K562 (cell line): ENCODE measurements around the gene SURF4. TPM values are rescaled to one million over a fixed set of nuclear protein-coding genes. Genes with fewer than 3 reads are reported as not detected.
A peak's percentile ranks its signal among the peaks of the same experiment; 100 is the strongest.

Experiments
- BHLHE40 ChIP-seq: IDR thresholded peaks from 2 replicates; pipeline ENCODE4 v1.6.1; 2011; ENCODE audit warnings: low read length, improper control_type of control experiment
- FOXK1 ChIP-seq: sonication (generic); formaldehyde crosslinking; IDR thresholded peaks from 2 replicates; pipeline ENCODE4 v1.8.0; 2022; ENCODE audit warnings: missing genetic modification reagents, mild to moderate bottlenecking, borderline replicate concordance
- HMGN3 ChIP-seq: IDR thresholded peaks from 2 replicates; pipeline ENCODE4 v1.6.1; 2011; ENCODE audit warnings: borderline replicate concordance, low read depth, mild to moderate bottlenecking, mixed read lengths, low read length; ENCODE audit not compliant: insufficient read length; ENCODE audit errors: extremely low read depth
- KAT8 ChIP-seq: fragments of 450-650 bp; IDR thresholded peaks from 2 replicates; pipeline ENCODE4 v1.6.1; 2016; ENCODE audit warnings: low read depth, mild to moderate bottlenecking
- PHF8 ChIP-seq: fragments of 200-600 bp; sonication (generic); IDR thresholded peaks from 2 replicates; pipeline ENCODE4 v1.6.1; 2012; ENCODE audit warnings: mixed run types, mild to moderate bottlenecking, inconsistent platforms, low read length, moderate library complexity, borderline replicate concordance
- PHTF2 ChIP-seq: fragments of 250-450 bp; sonication (Bioruptor Pico); IDR thresholded peaks from 2 replicates; pipeline ENCODE4 v1.5.0; 2021; ENCODE audit warnings: mild to moderate bottlenecking
- POLR2G ChIP-seq: fragments of 200-400 bp; formaldehyde crosslinking; IDR thresholded peaks from 2 replicates; pipeline ENCODE4 v1.6.1; 2017; ENCODE audit warnings: low read depth, mild to moderate bottlenecking, antibody characterized with exemption, low read length, moderate library complexity
- RB1 ChIP-seq: fragments of 450-650 bp; IDR thresholded peaks from 2 replicates; pipeline ENCODE4 v1.6.1; 2017; ENCODE audit warnings: low read depth, mild to moderate bottlenecking
- RFX1 ChIP-seq: fragments of 450-650 bp; IDR thresholded peaks from 2 replicates; pipeline ENCODE4 v1.6.1; 2016; ENCODE audit warnings: mild to moderate bottlenecking, moderate library complexity
- SP1 ChIP-seq: sonication (generic); formaldehyde crosslinking; IDR thresholded peaks from 2 replicates; pipeline ENCODE4 v1.8.1; 2022; ENCODE audit warnings: mild to moderate bottlenecking, missing genetic modification reagents
- THRA ChIP-seq: fragments of 450-650 bp; IDR thresholded peaks from 2 replicates; pipeline ENCODE4 v1.6.1; 2017; ENCODE audit warnings: mild to moderate bottlenecking, moderate library complexity
- UBTF ChIP-seq, 2 experiments: IDR thresholded peaks; 2 replicates each; pipeline ENCODE4 v1.6.1; 2012; ENCODE audit warnings: improper control_type of control experiment in 2 of 2, low read depth in 2 of 2, low read length in 2 of 2, borderline replicate concordance in 1 of 2
- WHSC1 ChIP-seq: IDR thresholded peaks from one replicate; pipeline ENCODE4 v1.6.1; 2012; ENCODE audit warnings: low read length, control low read depth, inconsistent platforms
- ZNF165 ChIP-seq: fragments of 250-450 bp; sonication (Bioruptor Pico); IDR thresholded peaks from 2 replicates; pipeline ENCODE4 v1.4.0; 2020; ENCODE audit warnings: borderline replicate concordance
- ZNF398 ChIP-seq: fragments of 250-450 bp; sonication (Bioruptor Pico); IDR thresholded peaks from 2 replicates; pipeline ENCODE4 v1.8.0; 2021; ENCODE audit warnings: moderate library complexity, mild to moderate bottlenecking, inconsistent platforms
- ZNF830 ChIP-seq: fragments of 250-450 bp; sonication (Bioruptor Pico); IDR thresholded peaks from 2 replicates; pipeline ENCODE4 v1.5.0; 2021; ENCODE audit warnings: mild to moderate bottlenecking
- polyA plus RNA-seq, 8 experiments: library from polyadenylated mRNA; depleted of rRNA in 4 of 8; stranded (reverse) in 5 of 8; unstranded in 3 of 8; fragments of >200 nt; fragmentation: Nextera tagmentation in 2 of 8; fragmentation: Illumina TruSeq in 1 of 8; extraction: Ambion mirVana in 2 of 8; extraction: Trizol in 1 of 8; gene quantifications; 2 replicates each; pipeline versions ENCODE4 v1.2.1 to v1.2.3, GENCODE V29; 2011 to 2014; ENCODE audit warnings: inconsistent platforms in 1 of 8, missing spikeins in 1 of 8
- total RNA-seq, 7 experiments: library from RNA; depleted of rRNA in 6 of 7; stranded (reverse); fragments of >200 nt in 6 of 7; fragmentation: Illumina TruSeq in 2 of 7; extraction: Trizol in 2 of 7; gene quantifications; 2 replicates each; pipeline versions ENCODE4 v1.2.1 to v1.2.3, GENCODE V29; 2011 to 2021; ENCODE audit warnings: low replicate concordance in 1 of 7
- TF ChIP-seq, protein P1 (sequence below): sonication (generic); formaldehyde crosslinking; IDR thresholded peaks from 2 replicates; pipeline ENCODE4 v1.8.0; 2022; ENCODE audit warnings: missing genetic modification reagents, mild to moderate bottlenecking, borderline replicate concordance
- TF ChIP-seq, protein P2 (sequence below): sonication (generic); formaldehyde crosslinking; IDR thresholded peaks from 2 replicates; pipeline ENCODE4 v1.8.1; 2023; ENCODE audit warnings: mild to moderate bottlenecking, missing genetic modification reagents

SURF4 gene
- total and polyA plus RNA-seq, 9 of the 15 experiments (the other 6 are each of a cell fraction or from before 2014, with no cell fraction given), result 8.4 to 176 (median 130) TPM

DNA sequence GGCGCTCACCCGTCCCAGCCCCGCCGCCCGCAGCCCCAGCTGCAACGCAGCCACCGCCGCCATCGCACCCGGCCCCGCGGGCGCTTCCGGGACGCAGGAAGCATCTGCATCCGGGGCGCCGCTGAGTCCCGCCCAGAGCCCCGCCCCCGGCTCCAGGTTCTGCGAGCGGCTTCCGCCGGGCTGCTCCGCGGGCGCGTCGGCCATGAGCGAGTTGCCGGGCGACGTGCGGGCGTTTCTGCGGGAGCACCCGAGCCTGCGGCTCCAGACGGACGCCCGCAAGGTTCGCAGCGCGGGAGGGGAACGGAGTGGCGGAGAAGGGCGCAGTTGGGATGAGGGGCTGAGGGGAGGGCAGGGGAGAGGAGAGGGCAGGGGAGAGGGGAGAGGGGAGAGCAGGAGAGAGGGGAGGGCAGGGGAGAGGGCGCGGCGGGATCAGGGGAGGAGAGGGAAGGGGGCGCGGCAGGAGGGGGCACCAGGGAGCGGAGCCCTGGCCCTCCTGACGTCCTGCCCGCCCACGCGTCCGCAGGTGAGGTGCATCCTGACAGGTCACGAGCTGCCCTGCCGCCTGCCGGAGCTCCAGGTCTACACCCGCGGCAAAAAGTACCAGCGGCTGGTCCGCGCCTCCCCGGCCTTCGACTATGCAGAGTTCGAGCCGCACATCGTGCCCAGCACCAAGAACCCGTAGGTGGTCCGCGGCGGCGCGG, 19.3 kb downstream of the SURF4 start, which contains the start of the genes SURF1 and SURF2 (continued):
- TF ChIP-seq HMGN3 (peak; percentile 52), ZNF398 (CRISPR knock-in tag) (no peak), KAT8 (no peak), THRA (no peak), RFX1 (peak; percentile 75), PHF8 (peak; percentile 76; the same call in 1 of the 2 replicates), WHSC1 (no peak), SP1 (CRISPR knock-in tag) (peak; percentile 53; the same call in 1 of the 2 replicates), POLR2G (peak; percentile 92), BHLHE40 (peak; percentile 36; the same call in 1 of the 2 replicates), PHTF2 (CRISPR knock-in tag) (no peak), FOXK1 (CRISPR knock-in tag) (no peak), RB1 (no peak; the same call in 1 of the 2 replicates), ZNF165 (no peak), UBTF (IDR thresholded peaks at IDR 0.05; ENCODE audit: borderline replicate concordance in 1 of 2, low read depth in 2 of 2, low read length in 2 of 2) (no peak), ZNF830 (CRISPR knock-in tag) (no peak)
- TF ChIP-seq, protein P1, sequence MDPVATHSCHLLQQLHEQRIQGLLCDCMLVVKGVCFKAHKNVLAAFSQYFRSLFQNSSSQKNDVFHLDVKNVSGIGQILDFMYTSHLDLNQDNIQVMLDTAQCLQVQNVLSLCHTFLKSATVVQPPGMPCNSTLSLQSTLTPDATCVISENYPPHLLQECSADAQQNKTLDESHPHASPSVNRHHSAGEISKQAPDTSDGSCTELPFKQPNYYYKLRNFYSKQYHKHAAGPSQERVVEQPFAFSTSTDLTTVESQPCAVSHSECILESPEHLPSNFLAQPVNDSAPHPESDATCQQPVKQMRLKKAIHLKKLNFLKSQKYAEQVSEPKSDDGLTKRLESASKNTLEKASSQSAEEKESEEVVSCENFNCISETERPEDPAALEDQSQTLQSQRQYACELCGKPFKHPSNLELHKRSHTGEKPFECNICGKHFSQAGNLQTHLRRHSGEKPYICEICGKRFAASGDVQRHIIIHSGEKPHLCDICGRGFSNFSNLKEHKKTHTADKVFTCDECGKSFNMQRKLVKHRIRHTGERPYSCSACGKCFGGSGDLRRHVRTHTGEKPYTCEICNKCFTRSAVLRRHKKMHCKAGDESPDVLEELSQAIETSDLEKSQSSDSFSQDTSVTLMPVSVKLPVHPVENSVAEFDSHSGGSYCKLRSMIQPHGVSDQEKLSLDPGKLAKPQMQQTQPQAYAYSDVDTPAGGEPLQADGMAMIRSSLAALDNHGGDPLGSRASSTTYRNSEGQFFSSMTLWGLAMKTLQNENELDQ (CRISPR knock-in tag), result no peak
- TF ChIP-seq, protein P2, sequence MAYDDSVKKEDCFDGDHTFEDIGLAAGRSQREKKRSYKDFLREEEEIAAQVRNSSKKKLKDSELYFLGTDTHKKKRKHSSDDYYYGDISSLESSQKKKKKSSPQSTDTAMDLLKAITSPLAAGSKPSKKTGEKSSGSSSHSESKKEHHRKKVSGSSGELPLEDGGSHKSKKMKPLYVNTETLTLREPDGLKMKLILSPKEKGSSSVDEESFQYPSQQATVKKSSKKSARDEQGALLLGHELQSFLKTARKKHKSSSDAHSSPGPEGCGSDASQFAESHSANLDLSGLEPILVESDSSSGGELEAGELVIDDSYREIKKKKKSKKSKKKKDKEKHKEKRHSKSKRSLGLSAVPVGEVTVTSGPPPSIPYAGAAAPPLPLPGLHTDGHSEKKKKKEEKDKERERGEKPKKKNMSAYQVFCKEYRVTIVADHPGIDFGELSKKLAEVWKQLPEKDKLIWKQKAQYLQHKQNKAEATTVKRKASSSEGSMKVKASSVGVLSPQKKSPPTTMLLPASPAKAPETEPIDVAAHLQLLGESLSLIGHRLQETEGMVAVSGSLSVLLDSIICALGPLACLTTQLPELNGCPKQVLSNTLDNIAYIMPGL (CRISPR knock-in tag), result no peak
